Measurements from ENCODE around the gene SLC4A5. TPM values are rescaled to one million over a fixed set of nuclear protein-coding genes. Genes with fewer than 3 reads are reported as not detected.

SLC4A5 gene
- total RNA-seq, 1 donor from 2014 or later = 0.93 TPM

GRCh38 chr2:74317701-74318100 is 25.5 kb downstream of the SLC4A5 start:
- no peak overlapping the region for H3K27ac Mint-ChIP-seq
- peaks cover 6% of the 10 kb centered on the region for H3K27me3 Mint-ChIP-seq
- no peak overlapping the region for H3K4me3 Mint-ChIP-seq
- no peak for DNase-seq
- H3K4me1 Mint-ChIP-seq = no peaks in the 10 kb centered on the region
- H3K9me3 Mint-ChIP-seq = no peaks in the 10 kb centered on the region
- intact Hi-C loops (cut with micrococcal nuclease) = no loop called here
- H3K36me3 Mint-ChIP-seq (ENCODE audit: low read depth) = no peaks in the 10 kb centered on the region

- no peak overlapping the region for H3K27ac Mint-ChIP-seq
- no peaks in the 10 kb centered on the region for H3K36me3 Mint-ChIP-seq (ENCODE audit: low read depth)
- intact Hi-C loops (cut with micrococcal nuclease) = no loop called here
- H3K9me3 Mint-ChIP-seq = no peaks in the 10 kb centered on the region
- peaks cover 8% of the 10 kb centered on the region for H3K27me3 Mint-ChIP-seq
- no peaks in the 10 kb centered on the region for H3K4me1 Mint-ChIP-seq
- no peak overlapping the region for H3K4me3 Mint-ChIP-seq
- no peak for DNase-seq
These were observed 26.5 kb downstream of the SLC4A5 start for GRCh38 chr2:74316627-74317295.

GRCh38 chr2:74314107-74314506 is 29.1 kb downstream of the SLC4A5 start:
- no peak for DNase-seq
- Mint-ChIP-seq H3K4me1 (no peaks in the 10 kb centered on the region), H3K4me3 (no peak overlapping the region), H3K27ac (no peak overlapping the region), H3K27me3 (peaks cover 9% of the 10 kb centered on the region), H3K9me3 (no peaks in the 10 kb centered on the region), H3K36me3 (ENCODE audit: low read depth) (no peaks in the 10 kb centered on the region)
- intact Hi-C loops (cut with micrococcal nuclease) = no loop called here

- no peak overlapping the region for H3K4me3 Mint-ChIP-seq
- H3K4me1 Mint-ChIP-seq = no peaks in the 10 kb centered on the region
- peaks cover 9% of the 10 kb centered on the region for H3K27me3 Mint-ChIP-seq
- no peaks in the 10 kb centered on the region for H3K9me3 Mint-ChIP-seq
- intact Hi-C loops (cut with micrococcal nuclease) = no loop called here
- no peak overlapping the region for H3K27ac Mint-ChIP-seq
- no peak for DNase-seq
- no peaks in the 10 kb centered on the region for H3K36me3 Mint-ChIP-seq (ENCODE audit: low read depth)
These were observed 29.7 kb downstream of the SLC4A5 start for GRCh38 chr2:74313497-74313896.

GRCh38 chr2:74312913-74313312 is 30.3 kb downstream of the SLC4A5 start:
- Mint-ChIP-seq H3K27me3 (peaks cover 9% of the 10 kb centered on the region), H3K27ac (no peak overlapping the region), H3K9me3 (no peaks in the 10 kb centered on the region), H3K36me3 (ENCODE audit: low read depth) (no peaks in the 10 kb centered on the region), H3K4me1 (no peaks in the 10 kb centered on the region), H3K4me3 (no peak overlapping the region)
- intact Hi-C loops (cut with micrococcal nuclease) = no loop called here
- DNase-seq = no peak

- H3K27ac Mint-ChIP-seq = no peak overlapping the region
- H3K4me3 Mint-ChIP-seq = no peak overlapping the region
- peaks cover 7% of the 10 kb centered on the region for H3K27me3 Mint-ChIP-seq
- no peaks in the 10 kb centered on the region for H3K36me3 Mint-ChIP-seq (ENCODE audit: low read depth)
- peaks cover 3% of the 10 kb centered on the region for H3K4me1 Mint-ChIP-seq
- intact Hi-C loops (cut with micrococcal nuclease) = no loop called here
- DNase-seq = no peak
- H3K9me3 Mint-ChIP-seq = no peaks in the 10 kb centered on the region
These were observed 35.5 kb downstream of the SLC4A5 start for GRCh38 chr2:74307720-74308119.

- intact Hi-C loops (cut with micrococcal nuclease) = no loop called here
- no peak for DNase-seq
- H3K36me3 Mint-ChIP-seq (ENCODE audit: low read depth) = no peaks in the 10 kb centered on the region
These were observed 38.7 kb downstream of the SLC4A5 start for GRCh38 chr2:74304332-74305148.

GRCh38 chr2:74302865-74303264 is 40.4 kb downstream of the SLC4A5 start:
- H3K9me3 Mint-ChIP-seq = peaks cover 6% of the 10 kb centered on the region
- no peak overlapping the region for H3K27ac Mint-ChIP-seq
- no peak overlapping the region for H3K4me3 Mint-ChIP-seq
- H3K27me3 Mint-ChIP-seq = no peaks in the 10 kb centered on the region
- peaks cover 3% of the 10 kb centered on the region for H3K4me1 Mint-ChIP-seq
- DNase-seq = no peak
- intact Hi-C loops (cut with micrococcal nuclease) = no loop called here
- no peaks in the 10 kb centered on the region for H3K36me3 Mint-ChIP-seq (ENCODE audit: low read depth)

More at GRCh38 chr2:74304332-74305148, 38.7 kb downstream of the SLC4A5 start:
- Mint-ChIP-seq H3K27me3 (no peaks in the 10 kb centered on the region), H3K9me3 (no peaks in the 10 kb centered on the region), H3K27ac (no peak overlapping the region), H3K4me3 (no peak overlapping the region), H3K4me1 (peaks cover 3% of the 10 kb centered on the region)

GRCh38 chr2:74301262-74301661 is 42.0 kb downstream of the SLC4A5 start:
- peaks cover 6% of the 10 kb centered on the region for H3K9me3 Mint-ChIP-seq
- intact Hi-C loops (cut with micrococcal nuclease) = no loop called here

GRCh38 chr2:74300506-74300905 is 42.7 kb downstream of the SLC4A5 start:
- Mint-ChIP-seq H3K9me3 (peaks cover 6% of the 10 kb centered on the region), H3K36me3 (ENCODE audit: low read depth) (no peaks in the 10 kb centered on the region), H3K27me3 (peaks cover 3% of the 10 kb centered on the region), H3K4me3 (no peak overlapping the region), H3K27ac (no peak overlapping the region), H3K4me1 (peaks cover 3% of the 10 kb centered on the region)
- intact Hi-C loops (cut with micrococcal nuclease) = no loop called here
- no peak for DNase-seq

More at GRCh38 chr2:74301262-74301661, 42.0 kb downstream of the SLC4A5 start:
- Mint-ChIP-seq H3K4me3 (no peak overlapping the region), H3K27ac (no peak overlapping the region), H3K36me3 (ENCODE audit: low read depth) (no peaks in the 10 kb centered on the region), H3K27me3 (peaks cover 3% of the 10 kb centered on the region), H3K4me1 (peaks cover 3% of the 10 kb centered on the region)
- no peak for DNase-seq

- no peak overlapping the region for H3K4me3 Mint-ChIP-seq
- peaks cover 3% of the 10 kb centered on the region for H3K27me3 Mint-ChIP-seq
- peaks cover 6% of the 10 kb centered on the region for H3K9me3 Mint-ChIP-seq
- H3K4me1 Mint-ChIP-seq = no peaks in the 10 kb centered on the region
- no peak for DNase-seq
- H3K27ac Mint-ChIP-seq = no peak overlapping the region
- intact Hi-C loops (cut with micrococcal nuclease) = no loop called here
- no peaks in the 10 kb centered on the region for H3K36me3 Mint-ChIP-seq (ENCODE audit: low read depth)
These were observed 45.3 kb downstream of the SLC4A5 start for GRCh38 chr2:74297950-74298349.

GRCh38 chr2:74297391-74297790 is 45.8 kb downstream of the SLC4A5 start:
- no peaks in the 10 kb centered on the region for H3K36me3 Mint-ChIP-seq (ENCODE audit: low read depth)

GRCh38 chr2:74293191-74293991 is 49.8 kb downstream of the SLC4A5 start:
- no peak for DNase-seq
- Mint-ChIP-seq H3K36me3 (ENCODE audit: low read depth) (no peaks in the 10 kb centered on the region), H3K27me3 (peaks cover 3% of the 10 kb centered on the region), H3K9me3 (peaks cover 4% of the 10 kb centered on the region), H3K4me3 (no peak overlapping the region), H3K27ac (no peak overlapping the region), H3K4me1 (peaks cover 11% of the 10 kb centered on the region)
- intact Hi-C loops (cut with micrococcal nuclease) = no loop called here

More at GRCh38 chr2:74297391-74297790, 45.8 kb downstream of the SLC4A5 start:
- Mint-ChIP-seq H3K27me3 (peaks cover 3% of the 10 kb centered on the region), H3K9me3 (peaks cover 6% of the 10 kb centered on the region), H3K4me1 (no peaks in the 10 kb centered on the region), H3K27ac (no peak overlapping the region), H3K4me3 (no peak overlapping the region)
- intact Hi-C loops (cut with micrococcal nuclease) = no loop called here
- DNase-seq = no peak

GRCh38 chr2:74292751-74293150 is 50.5 kb downstream of the SLC4A5 start:
- DNase-seq = no peak
- Mint-ChIP-seq H3K9me3 (no peaks in the 10 kb centered on the region), H3K27me3 (peaks cover 3% of the 10 kb centered on the region), H3K27ac (no peak overlapping the region), H3K36me3 (ENCODE audit: low read depth) (no peaks in the 10 kb centered on the region), H3K4me3 (no peak overlapping the region), H3K4me1 (peaks cover 11% of the 10 kb centered on the region)
- intact Hi-C loops (cut with micrococcal nuclease) = no loop called here

Data from activated CD4-positive, alpha-beta T cell treated with anti-CD3 and anti-CD28 coated beads, Interleukin-2, amount 10 ng/mL, durations not matched to agents 24 days and 14 days (primary cell).